Stimulated activated CD8-positive, alpha-beta memory T cell treated with anti-CD3 and anti-CD28 coated beads, Interleukin-4, amount 100 ng/mL, for 4 hours (primary cell): Measurements from ENCODE around the gene SDS.
A peak's percentile ranks its signal among the peaks of the same experiment; 100 is the strongest.

Experiments
- DNase-seq, 2 donors: peaks; one replicate each; pipeline ENCODE4 v3.0.0-alpha.2; 2020; ENCODE audit warnings: low read depth in 2 of 2, low spot score in 1 of 2

Gene SDS

GRCh38 chr12:113425960-113426453 lies 22.3 kb upstream of the SDS start:
- DNase-seq: no peak

GRCh38 chr12:113424915-113425823 lies 21.5 kb upstream of the SDS start:
- peak in 1 of 2 donors; percentile 18 for DNase-seq

- DNase-seq: no peak
Observed at GRCh38 chr12:113424456-113424855, 20.8 kb upstream of the SDS start.

GRCh38 chr12:113422886-113423669 lies 19.4 kb upstream of the SDS start:
- DNase-seq: no peak

- DNase-seq: no peak
Observed at GRCh38 chr12:113422030-113422885, 18.6 kb upstream of the SDS start, which contains the start of gene SDSL. SDSL (plus strand) TSS chr12:113422380; CDS start chr12:113427983, 5,603 bp downstream.

- DNase-seq: no peak
Observed at GRCh38 chr12:113420996-113421595, 17.4 kb upstream of the SDS start.

- no peak for DNase-seq
Observed at GRCh38 chr12:113418213-113418879, 14.7 kb upstream of the SDS start.

GRCh38 chr12:113416091-113416754 lies 12.5 kb upstream of the SDS start:
- no peak for DNase-seq

GRCh38 chr12:113414519-113415038 lies 10.9 kb upstream of the SDS start:
- no peak for DNase-seq

- DNase-seq: no peak
Observed at GRCh38 chr12:113413488-113413939, 9.8 kb upstream of the SDS start.

GRCh38 chr12:113409462-113410124 lies 5.9 kb upstream of the SDS start:
- no peak for DNase-seq

- no peak for DNase-seq
Observed at GRCh38 chr12:113408756-113409298, 5.1 kb upstream of the SDS start.

GRCh38 chr12:113407931-113408600 lies 4.4 kb upstream of the SDS start:
- no peak for DNase-seq

- no peak for DNase-seq
Observed at GRCh38 chr12:113405694-113406093, 2.0 kb upstream of the SDS start.

GRCh38 chr12:113402586-113403260 lies 964 bp downstream of the SDS start:
- DNase-seq: no peak

- no peak for DNase-seq
Observed at GRCh38 chr12:113401066-113402000, 2.4 kb downstream of the SDS start.
